AG10803 (cell line): ENCODE data around the gene OSTN.
"Not testable (repeated sequence)": the region's sequence is repeated elsewhere in the genome, so short reads cannot be mapped to it uniquely, and the experiment has no call there.

Experiments used
- DNase-seq: peaks from one replicate; pipeline ENCODE4 v3.0.0; 2010; ENCODE audit warnings: low read depth
- H3K4me3 ChIP-seq: 2 replicates; pipeline ENCODE4 v1.5.1; 2011; ENCODE audit warnings: mild to moderate bottlenecking, low read length, control low read depth
- CTCF ChIP-seq: conservative IDR thresholded peaks from 2 replicates; pipeline ENCODE4 v1.5.1; 2011; ENCODE audit warnings: mild to moderate bottlenecking, low read length, control low read depth, inconsistent platforms

OSTN gene

GRCh38 chr3:191263850-191264249 lies 64.8 kb downstream of the OSTN start:
- H3K4me3 ChIP-seq, result no peak overlapping the region
- TF ChIP-seq CTCF, result no peak
- no peak for DNase-seq

DNA sequence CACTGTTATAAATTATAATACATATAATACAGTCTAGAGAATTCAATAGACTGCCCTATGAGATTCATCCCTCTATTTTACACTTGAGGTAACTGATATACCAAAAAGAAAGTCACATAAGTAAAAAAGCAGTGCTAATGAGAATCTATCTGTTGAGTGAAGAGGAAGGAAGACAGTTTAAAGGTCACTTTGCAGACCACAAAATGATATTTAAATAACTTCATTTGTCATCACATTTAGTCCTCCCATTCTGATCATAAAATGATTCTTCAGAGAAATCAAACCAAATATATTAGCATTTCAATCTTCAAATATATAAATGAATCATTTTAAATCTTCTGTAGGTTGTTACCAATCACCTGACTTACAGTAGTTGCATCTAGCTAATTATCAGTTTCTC lies 69.7 kb downstream of the OSTN start:
- no peak for DNase-seq
- TF ChIP-seq CTCF, result no peak
- H3K4me3 ChIP-seq, result no peak overlapping the region

DNA sequence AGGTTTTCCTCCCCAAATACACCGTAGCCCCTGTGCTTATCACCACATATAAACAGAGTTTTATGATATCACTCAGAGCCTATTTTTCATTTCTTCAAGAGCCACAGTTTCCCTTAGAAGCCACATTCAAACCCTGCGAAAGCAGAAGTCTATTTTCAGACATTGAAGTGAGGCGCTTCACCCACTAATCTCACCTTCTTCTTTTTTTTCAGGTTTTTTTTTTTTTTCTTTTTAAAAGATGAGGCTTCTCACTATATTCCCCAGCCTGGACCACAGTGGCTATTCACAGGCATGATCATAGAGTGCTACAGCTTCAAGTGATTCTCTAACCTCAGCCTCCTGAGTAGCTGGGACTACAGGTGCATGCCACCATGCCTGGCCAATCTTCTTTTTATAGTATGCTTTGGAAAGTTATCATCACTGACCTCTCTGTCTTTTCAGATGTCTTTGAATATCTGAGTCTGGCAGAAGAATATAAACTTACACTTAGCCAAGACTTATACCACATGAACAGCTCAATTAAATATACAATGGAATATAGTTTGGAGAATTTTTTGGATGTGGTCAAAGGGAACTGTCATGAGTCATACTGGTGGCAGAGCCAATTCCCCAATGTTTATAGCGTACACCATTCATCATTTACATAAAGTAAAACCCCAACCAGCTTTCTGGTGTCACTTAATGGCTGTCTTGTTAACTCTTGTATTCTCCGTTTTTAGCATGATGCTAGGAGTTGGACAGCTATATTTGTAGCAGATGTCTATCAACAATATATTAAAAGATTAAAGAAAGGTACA lies 70.4 kb downstream of the OSTN start:
- no peak overlapping the region for H3K4me3 ChIP-seq
- no peak for DNase-seq
- TF ChIP-seq CTCF, result no peak

DNA sequence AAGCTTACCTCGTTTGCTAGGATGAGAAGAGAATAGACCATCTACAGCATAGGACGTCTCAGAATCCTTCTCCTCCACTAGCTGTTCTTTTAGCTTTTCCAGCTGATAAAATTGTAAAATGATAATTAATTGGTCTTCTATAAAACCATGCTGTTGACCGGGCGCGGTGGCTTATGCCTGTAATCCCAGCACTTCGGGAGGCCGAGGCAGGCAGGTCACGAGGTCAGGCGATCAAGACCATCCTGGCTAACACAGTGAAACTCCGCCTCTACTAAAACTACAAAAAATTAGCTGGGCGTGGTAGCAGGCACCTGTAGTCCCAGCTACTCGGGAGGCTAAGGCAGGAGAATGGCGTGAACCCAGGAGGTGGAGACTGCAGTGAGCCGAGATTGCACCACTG lies 76.2 kb downstream of the OSTN start:
- H3K4me3 ChIP-seq, result not testable (repeated sequence)

GRCh38 chr3:191275751-191276150 lies 76.7 kb downstream of the OSTN start:
- H3K4me3 ChIP-seq, result no peak overlapping the region
- DNase-seq, result no peak
- no peak for TF ChIP-seq CTCF

More for the DNA sequence above, 76.2 kb downstream of the OSTN start:
- DNase-seq, result not testable (repeated sequence)

GRCh38 chr3:191280111-191280510 lies 81.1 kb downstream of the OSTN start:
- DNase-seq, result no peak
- H3K4me3 ChIP-seq, result no peak overlapping the region
- TF ChIP-seq CTCF, result no peak

DNA sequence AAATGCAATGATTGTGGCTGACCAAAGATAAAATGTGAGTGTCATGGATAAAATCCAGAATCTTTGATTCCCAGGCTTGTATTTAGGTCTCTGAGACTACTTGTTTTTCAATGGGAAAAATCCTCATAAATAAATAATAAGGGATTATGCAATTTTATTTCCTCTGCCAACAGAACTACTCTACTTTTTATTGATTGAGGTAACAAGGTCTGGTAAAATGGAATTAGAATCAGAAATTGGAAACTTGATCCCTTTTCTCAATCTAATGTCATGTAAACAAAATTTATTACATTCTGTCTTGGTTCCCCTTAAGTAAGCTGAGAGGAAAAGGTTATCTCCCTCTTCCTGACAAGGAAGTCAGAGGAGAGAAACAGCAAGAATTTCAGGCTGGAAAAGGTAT lies 81.8 kb downstream of the OSTN start:
- no peak overlapping the region for H3K4me3 ChIP-seq
- TF ChIP-seq CTCF, result no peak
- no peak for DNase-seq
